ENCODE data around the gene SREBF1. TPM values are rescaled to one million over a fixed set of nuclear protein-coding genes. Genes with fewer than 3 reads are reported as not detected.

Gene SREBF1
- total and polyA plus RNA-seq, 2 of the 8 experiments (the other 6 are each of a cell fraction or from before 2014, with no cell fraction given) = 28.6 to 70.8 TPM

- Histone ChIP-seq H3K14ac (ENCODE audit: insufficient read length) (no peak overlapping the region), H3K23me2 (ENCODE audit: low read depth, low read length) (no peaks in the 10 kb centered on the region), H3K4me3 (ENCODE audit: extremely low read depth in 1 of 4, insufficient read depth in 2 of 4, low read depth in 3 of 4, low read length in 4 of 4) (no peak overlapping the region), H3K4ac (replicated peaks; ENCODE audit: insufficient read length, low read depth, low read length) (no peak overlapping the region), H3K79me2 (ENCODE audit: control insufficient read depth in 1 of 2, insufficient read depth in 2 of 2, low read length in 2 of 2) (no peaks in the 10 kb centered on the region), H2BK15ac (ENCODE audit: low read length) (peak overlapping the region; percentile 25; the same call in 1 of the 2 replicates), H3K4me1 (replicated peaks in 1 of 4; ENCODE audit: control insufficient read depth in 3 of 4, insufficient read depth in 4 of 4, low read length in 3 of 4) (peaks cover 20 to 32% (median 25%) of the 10 kb centered on the region in 4 experiments), H2AFZ (ENCODE audit: low read length) (no peak overlapping the region), H3K18ac (ENCODE audit: extremely low read depth, low read length) (peak overlapping the region; percentile 5), H3K27ac (ENCODE audit: low read depth, low read length) (no peak overlapping the region), H2BK5ac (ENCODE audit: low read depth, low read length) (peak overlapping the region; percentile 22; the same call in 1 of the 2 replicates), H4K91ac (replicated peaks; ENCODE audit: insufficient read length, low read length) (no peak overlapping the region), H2BK20ac (ENCODE audit: low read length) (0 out of 2 replicates have a peak overlapping the region, but pooled peaks have one; percentile 66), H3K79me1 (ENCODE audit: low read depth, low read length) (no peaks in the 10 kb centered on the region), H3K23ac (ENCODE audit: insufficient read length) (no peak overlapping the region), H3K4me2 (ENCODE audit: insufficient read depth in 1 of 2, low read depth in 2 of 2, low read length in 2 of 2) (peak overlapping the region; percentile 13 to 24; a peak in 3 of 4 replicates), H4K5ac (ENCODE audit: insufficient read length, low read depth, low read length) (no peak overlapping the region), H3K56ac (replicated peaks; ENCODE audit: insufficient read length, low read depth, low read length) (no peak overlapping the region), H3K9ac (replicated peaks in 1 of 4; ENCODE audit: extremely low read depth in 1 of 4, low read depth in 3 of 4, low read length in 3 of 4) (no peak overlapping the region), H4K8ac (ENCODE audit: extremely low read depth, insufficient read depth, low read length) (no peak overlapping the region), H4K20me1 (replicated peaks in 1 of 2; ENCODE audit: control insufficient read depth in 1 of 2, insufficient read depth in 2 of 2, low read length in 2 of 2) (no peaks in the 10 kb centered on the region), H3K27me3 (replicated peaks in 1 of 4; ENCODE audit: control insufficient read depth in 3 of 4, extremely low read depth in 1 of 4, insufficient read depth in 3 of 4, low read length in 3 of 4) (no peaks in the 10 kb centered on the region), H3K9me3 (ENCODE audit: insufficient read depth in 2 of 2, low read depth in 1 of 2, low read length in 1 of 2) (no peaks in the 10 kb centered on the region), H2BK12ac (ENCODE audit: low read depth, low read length) (peak overlapping the region; percentile 1; the same call in 1 of the 2 replicates), H3K36me3 (ENCODE audit: control insufficient read depth in 2 of 4, insufficient read depth in 4 of 4, low read length in 3 of 4) (no peaks in the 10 kb centered on the region), H2AK5ac (ENCODE audit: low read depth, low read length) (peak overlapping the region; percentile 56; the same call in 1 of the 2 replicates), H2BK120ac (replicated peaks; ENCODE audit: low read depth, low read length) (no peak overlapping the region)
- POLR2A ChIA-PET (ENCODE audit: partially characterized antibody) = interaction anchor here (0.7 to 1.7 kb wide), 6 partner anchors 10 to 123 kb away, joined by 3 to 5 read pairs (median 3); partner anchors contain the start of gene SREBF1
- FAIRE-seq = peak; percentile 60
- WGBS, 2 experiments (ENCODE audit: extremely low coverage in 1 of 2, insufficient coverage in 1 of 2, insufficient read length in 1 of 2, insufficient replicate concordance in 2 of 2, low coverage in 1 of 2, low lambda C conversion rate in 2 of 2, missing lambda C conversion rate in 1 of 2) = 63% methylated on average over 16 of the region's 16 CpGs; no CpG with 5 or more reads in 1 of the 2 experiments
- CTCF ChIA-PET (ENCODE audit: partially characterized antibody) = interaction anchor here (0.7 to 22.5 kb wide), 19 partner anchors 11 to 259 kb away, joined by 3 to 404 read pairs (median 4); no protein-coding TSS in a partner anchor
- no peak for DNase-seq (ENCODE audit: low read depth in 1 of 2, low spot score in 2 of 2)
- TF ChIP-seq SP1 (IDR thresholded peaks at IDR 0.05; ENCODE audit: low read depth, low read length) = no peak
- TF ChIP-seq CEBPB (IDR thresholded peaks at IDR 0.05; ENCODE audit: low read depth, low read length) = no peak
- no peak for TF ChIP-seq TAF7 (optimal IDR thresholded peaks at IDR 0.05; ENCODE audit: borderline replicate concordance, low read depth, low read length)
- no peak for TF ChIP-seq FOSL1 (IDR thresholded peaks at IDR 0.05; ENCODE audit: insufficient read depth, low read depth, low read length)
- TF ChIP-seq TEAD4 (IDR thresholded peaks at IDR 0.05; ENCODE audit: low read depth, low read length) = no peak
- TF ChIP-seq SAP30 (IDR thresholded peaks at IDR 0.05; ENCODE audit: insufficient read depth, insufficient replicate concordance, low read length) = no peak
- TF ChIP-seq TCF12 (IDR thresholded peaks at IDR 0.05; ENCODE audit: low read depth, low read length) = no peak
- no peak for TF ChIP-seq JUN (IDR thresholded peaks at IDR 0.05; ENCODE audit: low read depth, low read length)
- TF ChIP-seq TBP (IDR thresholded peaks at IDR 0.05; ENCODE audit: low read depth, low read length) = no peak
- no peak for TF ChIP-seq SP4 (IDR thresholded peaks at IDR 0.05; ENCODE audit: low read length)
- TF ChIP-seq CHD2 (IDR thresholded peaks at IDR 0.05; ENCODE audit: low read length) = no peak
- TF ChIP-seq, protein P1, sequence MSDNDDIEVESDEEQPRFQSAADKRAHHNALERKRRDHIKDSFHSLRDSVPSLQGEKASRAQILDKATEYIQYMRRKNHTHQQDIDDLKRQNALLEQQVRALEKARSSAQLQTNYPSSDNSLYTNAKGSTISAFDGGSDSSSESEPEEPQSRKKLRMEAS (IDR thresholded peaks at IDR 0.05) = no peak
Observed at GRCh38 chr17:17884391-17885357, 47.9 kb upstream of the SREBF1 start.
